Measurements from ENCODE around the gene PPP5C. TPM values are rescaled to one million over a fixed set of nuclear protein-coding genes. Genes with fewer than 3 reads are reported as not detected.
"Not testable (repeated sequence)": the region's sequence is repeated elsewhere in the genome, so short reads cannot be mapped to it uniquely, and the experiment has no call there.

PPP5C gene
- total and polyA plus RNA-seq, 4 experiments from 2014 or later = 16.3 to 38.5 (median 33.8) TPM

DNA sequence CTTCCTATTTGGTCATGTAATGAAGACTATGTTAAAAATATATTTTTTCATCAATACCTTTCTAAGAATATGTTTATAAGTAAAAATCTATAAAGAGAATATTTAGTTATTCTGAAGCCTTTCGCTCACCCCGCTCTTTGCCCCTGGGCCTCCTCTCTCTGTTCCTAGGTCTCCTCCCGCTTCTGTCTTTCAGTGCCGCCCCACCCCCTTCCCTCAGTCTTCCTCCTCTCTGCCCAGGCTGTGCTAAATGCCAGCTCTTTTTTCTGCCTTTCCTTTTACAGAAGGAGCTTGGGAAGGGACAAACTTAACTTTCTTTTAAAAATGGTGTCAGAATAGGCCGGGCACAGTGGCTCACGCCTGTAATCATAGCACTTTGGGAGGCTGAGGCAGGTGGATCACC is 27.3 kb upstream of the PPP5C start:
- Mint-ChIP-seq H3K4me1 (no peaks in the 10 kb centered on the region), H3K4me3 (no peak overlapping the region), H3K9me3 (no peaks in the 10 kb centered on the region), H3K36me3 (no peaks in the 10 kb centered on the region), H3K27ac (peak overlapping the region in 1 of 7 donors; percentile 10), H3K27me3 (no peaks in the 10 kb centered on the region)
- DNase-seq = no peak
- Histone ChIP-seq H3K4me1 (ENCODE audit: insufficient read depth, low read length) (no peaks in the 10 kb centered on the region), H3K27me3 (ENCODE audit: insufficient read depth, low read length) (no peaks in the 10 kb centered on the region), H3K27ac (ENCODE audit: low read depth, low read length) (no peak overlapping the region), H3K9me3 (ENCODE audit: control insufficient read depth in 1 of 2, low read length in 2 of 2) (no peaks in the 10 kb centered on the region), H3K4me3 (ENCODE audit: low read length in 2 of 2) (no peak overlapping the region), H3K36me3 (ENCODE audit: insufficient read depth, low read length) (no peaks in the 10 kb centered on the region)
- intact Hi-C loops (cut with micrococcal nuclease) = no loop called here
- CTCF ChIA-PET (ENCODE audit: partially characterized antibody) = interaction anchor here (1.5 kb wide), 1 partner anchor 54 kb away, joined by 3 read pairs; no protein-coding TSS in a partner anchor
- POLR2A ChIA-PET (ENCODE audit: partially characterized antibody) = no interaction called here

DNA sequence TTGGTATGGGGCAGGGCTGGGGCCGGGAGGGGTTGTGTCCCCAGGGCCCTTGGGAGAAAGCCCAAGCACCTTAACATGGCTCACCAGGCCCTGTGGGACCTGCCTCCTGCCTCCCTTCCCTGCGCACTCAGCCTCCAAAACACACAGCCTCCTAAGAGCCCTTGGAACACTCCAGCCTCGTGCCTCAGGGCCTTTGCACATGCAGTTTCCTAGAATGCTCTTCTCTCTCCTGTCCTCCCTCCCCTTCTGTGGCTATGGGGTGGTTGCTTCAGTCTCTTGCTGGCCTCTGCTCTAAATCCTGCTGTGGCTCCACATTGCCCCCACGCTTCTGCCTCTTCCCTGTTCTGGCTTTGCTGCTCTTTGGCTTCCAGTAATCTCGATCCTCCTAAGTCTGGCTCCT is 26.3 kb upstream of the PPP5C start:
- no peaks in the 10 kb centered on the region for H3K4me1 Mint-ChIP-seq
- no peaks in the 10 kb centered on the region for H3K4me1 ChIP-seq (ENCODE audit: insufficient read depth, low read length)
- no peak overlapping the region for H3K4me3 ChIP-seq (ENCODE audit: low read length in 2 of 2)
- no peak overlapping the region for H3K4me3 Mint-ChIP-seq
- no peaks in the 10 kb centered on the region for H3K36me3 ChIP-seq (ENCODE audit: insufficient read depth, low read length)
- POLR2A ChIA-PET (ENCODE audit: partially characterized antibody) = no interaction called here
- peaks cover 0 to 5% (median 2%) of the 10 kb centered on the region in 8 donors for H3K9me3 Mint-ChIP-seq
- no peak overlapping the region for H3K27ac Mint-ChIP-seq
- no peak overlapping the region for H3K27ac ChIP-seq (ENCODE audit: low read depth, low read length)
- H3K9me3 ChIP-seq (ENCODE audit: control insufficient read depth in 1 of 2, low read length in 2 of 2) = no peaks in the 10 kb centered on the region
- CTCF ChIA-PET (ENCODE audit: partially characterized antibody) = no interaction called here
- peaks cover 0 to 3% of the 10 kb centered on the region in 2 donors for H3K36me3 Mint-ChIP-seq
- intact Hi-C loops (cut with micrococcal nuclease) = no loop called here
- H3K27me3 ChIP-seq (ENCODE audit: insufficient read depth, low read length) = no peaks in the 10 kb centered on the region
- DNase-seq = no peak
- H3K27me3 Mint-ChIP-seq = peaks cover 0 to under 1% of the 10 kb centered on the region in 2 donors

GRCh38 chr19:46321653-46322052 is 25.2 kb upstream of the PPP5C start:
- H3K27me3 Mint-ChIP-seq = peaks cover 0 to 3% of the 10 kb centered on the region in 2 donors
- ChIA-PET CTCF (ENCODE audit: partially characterized antibody) (no interaction called here), POLR2A (ENCODE audit: partially characterized antibody) (no interaction called here)
- no peak overlapping the region for H3K27ac Mint-ChIP-seq
- no peaks in the 10 kb centered on the region for H3K4me1 Mint-ChIP-seq
- peaks cover 0 to 5% of the 10 kb centered on the region in 2 donors for H3K9me3 ChIP-seq (ENCODE audit: control insufficient read depth in 1 of 2, low read length in 2 of 2)
- H3K4me3 Mint-ChIP-seq = no peak overlapping the region
- H3K9me3 Mint-ChIP-seq = peaks cover 0 to 16% (median 12%) of the 10 kb centered on the region in 8 donors
- no peak overlapping the region for H3K4me3 ChIP-seq (ENCODE audit: low read length in 2 of 2)
- intact Hi-C loops (cut with micrococcal nuclease) = no loop called here
- no peaks in the 10 kb centered on the region for H3K27me3 ChIP-seq (ENCODE audit: insufficient read depth, low read length)
- H3K27ac ChIP-seq (ENCODE audit: low read depth, low read length) = no peak overlapping the region
- peaks cover 0 to 13% of the 10 kb centered on the region in 2 donors for H3K36me3 Mint-ChIP-seq
- no peaks in the 10 kb centered on the region for H3K4me1 ChIP-seq (ENCODE audit: insufficient read depth, low read length)
- no peak for DNase-seq
- no peaks in the 10 kb centered on the region for H3K36me3 ChIP-seq (ENCODE audit: insufficient read depth, low read length)

- POLR2A ChIA-PET (ENCODE audit: partially characterized antibody); CTCF ChIA-PET (ENCODE audit: partially characterized antibody); H3K4me3 ChIP-seq (ENCODE audit: low read length in 2 of 2); H3K27me3 Mint-ChIP-seq; H3K4me1 Mint-ChIP-seq; H3K27ac Mint-ChIP-seq; H3K27me3 ChIP-seq (ENCODE audit: insufficient read depth, low read length); intact Hi-C loops (cut with micrococcal nuclease); H3K36me3 ChIP-seq (ENCODE audit: insufficient read depth, low read length); H3K4me1 ChIP-seq (ENCODE audit: insufficient read depth, low read length); H3K27ac ChIP-seq (ENCODE audit: low read depth, low read length); H3K4me3 Mint-ChIP-seq; DNase-seq: not testable (repeated sequence)
- Mint-ChIP-seq H3K36me3 (peaks cover 6 to 15% of the 10 kb centered on the region in 2 donors), H3K9me3 (peaks cover 0 to 27% (median 23%) of the 10 kb centered on the region in 8 donors)
- H3K9me3 ChIP-seq (ENCODE audit: control insufficient read depth in 1 of 2, low read length in 2 of 2) = peaks cover 0 to 17% of the 10 kb centered on the region in 2 donors
Measured at GRCh38 chr19:46323227-46323626, 23.7 kb upstream of the PPP5C start.

DNA sequence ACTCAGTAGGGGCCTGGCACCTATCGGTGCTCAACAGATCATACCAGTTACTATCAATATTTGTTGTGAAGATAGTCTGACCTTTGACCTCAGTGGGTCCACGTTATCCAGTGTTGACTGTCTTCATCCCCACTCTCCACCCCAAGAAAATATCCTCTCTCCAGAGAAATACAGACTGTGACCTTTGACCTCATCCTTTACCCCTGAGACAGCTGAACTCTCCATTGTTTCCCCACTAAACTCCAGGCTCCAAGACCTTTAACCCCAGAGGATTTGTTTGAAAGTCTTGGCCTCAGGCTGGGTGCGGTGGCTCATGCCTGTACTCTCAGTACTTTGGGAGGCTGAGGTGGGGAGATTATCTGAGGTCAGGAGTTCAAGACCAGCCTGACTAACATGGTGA is 22.6 kb upstream of the PPP5C start:
- Histone ChIP-seq H3K27ac (ENCODE audit: low read depth, low read length) (no peak overlapping the region), H3K4me3 (ENCODE audit: low read length in 2 of 2) (no peak overlapping the region), H3K9me3 (ENCODE audit: control insufficient read depth in 1 of 2, low read length in 2 of 2) (peaks cover 0 to 17% of the 10 kb centered on the region in 2 donors), H3K4me1 (ENCODE audit: insufficient read depth, low read length) (no peaks in the 10 kb centered on the region), H3K27me3 (ENCODE audit: insufficient read depth, low read length) (no peaks in the 10 kb centered on the region), H3K36me3 (ENCODE audit: insufficient read depth, low read length) (no peaks in the 10 kb centered on the region)
- CTCF ChIA-PET (ENCODE audit: partially characterized antibody) = no interaction called here
- Mint-ChIP-seq H3K27ac (no peak overlapping the region), H3K9me3 (peaks cover 0 to 35% (median 28%) of the 10 kb centered on the region in 8 donors), H3K27me3 (peaks cover 0 to 3% of the 10 kb centered on the region in 2 donors), H3K4me3 (no peak overlapping the region), H3K36me3 (peaks cover 6 to 19% of the 10 kb centered on the region in 2 donors), H3K4me1 (no peaks in the 10 kb centered on the region)
- DNase-seq = no peak
- POLR2A ChIA-PET (ENCODE audit: partially characterized antibody) = no interaction called here
- intact Hi-C loops (cut with micrococcal nuclease) = no loop called here

- POLR2A ChIA-PET (ENCODE audit: partially characterized antibody) = no interaction called here
- intact Hi-C loops (cut with micrococcal nuclease) = no loop called here
- peaks cover 0 to 17% of the 10 kb centered on the region in 2 donors for H3K9me3 ChIP-seq (ENCODE audit: control insufficient read depth in 1 of 2, low read length in 2 of 2)
Measured at GRCh38 chr19:46326608-46327007, 20.3 kb upstream of the PPP5C start.

DNA sequence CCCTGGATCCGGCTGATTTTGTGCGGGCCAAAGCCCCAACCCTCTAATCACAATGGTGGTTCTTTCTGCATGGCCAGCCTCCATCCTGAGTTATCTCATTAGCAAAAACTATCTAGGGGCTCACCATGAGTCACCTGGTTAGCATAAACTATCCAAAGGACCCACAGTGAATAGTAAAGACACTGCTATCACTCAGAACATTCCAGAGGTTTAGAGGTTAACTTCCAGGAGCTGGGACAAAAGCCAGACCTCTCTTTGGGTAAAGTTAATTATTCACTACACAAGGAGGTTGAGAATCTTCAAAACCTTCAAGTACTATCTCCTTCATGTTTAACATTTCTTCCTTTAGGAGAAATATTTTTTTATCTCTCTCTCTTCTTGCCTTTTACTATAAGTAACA is 18.8 kb upstream of the PPP5C start:
- no peak overlapping the region for H3K4me3 Mint-ChIP-seq
- Histone ChIP-seq H3K27me3 (ENCODE audit: insufficient read depth, low read length) (no peaks in the 10 kb centered on the region), H3K36me3 (ENCODE audit: insufficient read depth, low read length) (no peaks in the 10 kb centered on the region), H3K27ac (ENCODE audit: low read depth, low read length) (no peak overlapping the region), H3K9me3 (ENCODE audit: control insufficient read depth in 1 of 2, low read length in 2 of 2) (peaks cover 0 to 17% of the 10 kb centered on the region in 2 donors), H3K4me3 (ENCODE audit: low read length in 2 of 2) (no peak overlapping the region), H3K4me1 (ENCODE audit: insufficient read depth, low read length) (no peaks in the 10 kb centered on the region)
- peaks cover 6 to 23% of the 10 kb centered on the region in 2 donors for H3K36me3 Mint-ChIP-seq
- intact Hi-C loops (cut with micrococcal nuclease) = no loop called here
- peaks cover 0 to 12% of the 10 kb centered on the region in 2 donors for H3K27me3 Mint-ChIP-seq
- peaks cover 0 to 1% (median 0%) of the 10 kb centered on the region in 4 donors for H3K4me1 Mint-ChIP-seq
- H3K27ac Mint-ChIP-seq = no peak overlapping the region
- no peak for DNase-seq
- ChIA-PET POLR2A (ENCODE audit: partially characterized antibody) (no interaction called here), CTCF (ENCODE audit: partially characterized antibody) (no interaction called here)
- peaks cover 0 to 40% (median 32%) of the 10 kb centered on the region in 8 donors for H3K9me3 Mint-ChIP-seq

More at GRCh38 chr19:46326608-46327007, 20.3 kb upstream of the PPP5C start:
- H3K9me3 Mint-ChIP-seq = peaks cover 0 to 40% (median 32%) of the 10 kb centered on the region in 8 donors
- H3K27me3 ChIP-seq (ENCODE audit: insufficient read depth, low read length) = no peaks in the 10 kb centered on the region
- no peaks in the 10 kb centered on the region for H3K4me1 Mint-ChIP-seq
- peaks cover 6 to 23% of the 10 kb centered on the region in 2 donors for H3K36me3 Mint-ChIP-seq
- no peak overlapping the region for H3K4me3 Mint-ChIP-seq
- CTCF ChIA-PET (ENCODE audit: partially characterized antibody) = interaction anchor here (0.6 kb wide), 1 partner anchor 70 kb away, joined by 3 read pairs; no protein-coding TSS in a partner anchor
- no peaks in the 10 kb centered on the region for H3K36me3 ChIP-seq (ENCODE audit: insufficient read depth, low read length)
- H3K4me1 ChIP-seq (ENCODE audit: insufficient read depth, low read length) = no peaks in the 10 kb centered on the region
- no peak for DNase-seq
- H3K27me3 Mint-ChIP-seq = peaks cover 0 to 12% of the 10 kb centered on the region in 2 donors
- no peak overlapping the region for H3K4me3 ChIP-seq (ENCODE audit: low read length in 2 of 2)
- no peak overlapping the region for H3K27ac ChIP-seq (ENCODE audit: low read depth, low read length)
- H3K27ac Mint-ChIP-seq = no peak overlapping the region
